ENCODE results near the gene TMTC1.

TMTC1 gene

GRCh38 chr12:29792132-29792531 lies 8.4 kb upstream of the TMTC1 start:
- H3K27ac Mint-ChIP-seq: no peak overlapping the region
- H3K4me3 Mint-ChIP-seq: no peak overlapping the region
- no peak for ATAC-seq
- no peaks in the 10 kb centered on the region for H3K36me3 Mint-ChIP-seq
- H3K9me3 Mint-ChIP-seq: peaks cover 2% of the 10 kb centered on the region
- no peaks in the 10 kb centered on the region for H3K27me3 Mint-ChIP-seq
- H3K4me1 Mint-ChIP-seq: no peaks in the 10 kb centered on the region

GRCh38 chr12:29782871-29783772 lies 620 bp downstream of the TMTC1 start:
- ATAC-seq: no peak
- no peaks in the 10 kb centered on the region for H3K36me3 Mint-ChIP-seq
- H3K9me3 Mint-ChIP-seq: peaks cover 3% of the 10 kb centered on the region
- no peaks in the 10 kb centered on the region for H3K4me1 Mint-ChIP-seq
- H3K27ac Mint-ChIP-seq: no peak overlapping the region
- H3K4me3 Mint-ChIP-seq: no peak overlapping the region
- peaks cover 19% of the 10 kb centered on the region for H3K27me3 Mint-ChIP-seq

- Mint-ChIP-seq H3K27ac (no peak overlapping the region), H3K9me3 (peaks cover 3% of the 10 kb centered on the region), H3K4me3 (no peak overlapping the region), H3K27me3 (peaks cover 19% of the 10 kb centered on the region), H3K4me1 (no peaks in the 10 kb centered on the region), H3K36me3 (no peaks in the 10 kb centered on the region)
- no peak for ATAC-seq
These were observed 1.4 kb downstream of the TMTC1 start for GRCh38 chr12:29782285-29782870.

GRCh38 chr12:29781705-29782266 lies 2.0 kb downstream of the TMTC1 start:
- Mint-ChIP-seq H3K4me1 (no peaks in the 10 kb centered on the region), H3K27ac (no peak overlapping the region), H3K36me3 (no peaks in the 10 kb centered on the region), H3K9me3 (peaks cover 3% of the 10 kb centered on the region), H3K4me3 (no peak overlapping the region), H3K27me3 (peaks cover 19% of the 10 kb centered on the region)
- ATAC-seq: no peak

- no peak overlapping the region for H3K27ac Mint-ChIP-seq
These were observed 2.6 kb downstream of the TMTC1 start for GRCh38 chr12:29781188-29781587.

GRCh38 chr12:29780084-29780483 lies 3.7 kb downstream of the TMTC1 start:
- Mint-ChIP-seq H3K27ac (no peak overlapping the region), H3K4me1 (no peaks in the 10 kb centered on the region), H3K4me3 (no peak overlapping the region), H3K27me3 (peaks cover 19% of the 10 kb centered on the region), H3K9me3 (peaks cover 10% of the 10 kb centered on the region), H3K36me3 (no peaks in the 10 kb centered on the region)
- no peak for ATAC-seq

More at GRCh38 chr12:29781188-29781587, 2.6 kb downstream of the TMTC1 start:
- H3K9me3 Mint-ChIP-seq: peaks cover 6% of the 10 kb centered on the region
- ATAC-seq: no peak
- no peaks in the 10 kb centered on the region for H3K4me1 Mint-ChIP-seq
- no peaks in the 10 kb centered on the region for H3K36me3 Mint-ChIP-seq
- peaks cover 19% of the 10 kb centered on the region for H3K27me3 Mint-ChIP-seq
- H3K4me3 Mint-ChIP-seq: no peak overlapping the region

GRCh38 chr12:29778531-29778930 lies 5.2 kb downstream of the TMTC1 start:
- no peaks in the 10 kb centered on the region for H3K4me1 Mint-ChIP-seq
- H3K36me3 Mint-ChIP-seq: no peaks in the 10 kb centered on the region
- H3K27me3 Mint-ChIP-seq: peaks cover 10% of the 10 kb centered on the region
- H3K4me3 Mint-ChIP-seq: no peak overlapping the region
- H3K27ac Mint-ChIP-seq: no peak overlapping the region
- peaks cover 16% of the 10 kb centered on the region for H3K9me3 Mint-ChIP-seq
- no peak for ATAC-seq

GRCh38 chr12:29773076-29773475 lies 10.7 kb downstream of the TMTC1 start:
- no peaks in the 10 kb centered on the region for H3K36me3 Mint-ChIP-seq
- H3K4me1 Mint-ChIP-seq: no peaks in the 10 kb centered on the region
- H3K9me3 Mint-ChIP-seq: peaks cover 13% of the 10 kb centered on the region
- H3K27me3 Mint-ChIP-seq: no peaks in the 10 kb centered on the region
- no peak overlapping the region for H3K4me3 Mint-ChIP-seq
- no peak overlapping the region for H3K27ac Mint-ChIP-seq
- no peak for ATAC-seq

GRCh38 chr12:29771786-29772185 lies 12.0 kb downstream of the TMTC1 start:
- H3K4me1 Mint-ChIP-seq: no peaks in the 10 kb centered on the region
- ATAC-seq: no peak
- no peak overlapping the region for H3K4me3 Mint-ChIP-seq
- no peaks in the 10 kb centered on the region for H3K36me3 Mint-ChIP-seq
- H3K27ac Mint-ChIP-seq: no peak overlapping the region
- H3K9me3 Mint-ChIP-seq: peaks cover 13% of the 10 kb centered on the region
- H3K27me3 Mint-ChIP-seq: no peaks in the 10 kb centered on the region

GRCh38 chr12:29771165-29771564 lies 12.6 kb downstream of the TMTC1 start:
- Mint-ChIP-seq H3K36me3 (no peaks in the 10 kb centered on the region), H3K4me3 (no peak overlapping the region), H3K27me3 (no peaks in the 10 kb centered on the region), H3K27ac (no peak overlapping the region), H3K9me3 (peaks cover 10% of the 10 kb centered on the region), H3K4me1 (no peaks in the 10 kb centered on the region)
- ATAC-seq: no peak

GRCh38 chr12:29769162-29769858 lies 14.4 kb downstream of the TMTC1 start:
- no peaks in the 10 kb centered on the region for H3K4me1 Mint-ChIP-seq
- ATAC-seq: no peak
- no peaks in the 10 kb centered on the region for H3K36me3 Mint-ChIP-seq
- no peaks in the 10 kb centered on the region for H3K9me3 Mint-ChIP-seq
- H3K27ac Mint-ChIP-seq: no peak overlapping the region
- no peak overlapping the region for H3K4me3 Mint-ChIP-seq
- H3K27me3 Mint-ChIP-seq: no peaks in the 10 kb centered on the region

GRCh38 chr12:29768372-29768771 lies 15.4 kb downstream of the TMTC1 start:
- no peaks in the 10 kb centered on the region for H3K36me3 Mint-ChIP-seq
- no peak overlapping the region for H3K4me3 Mint-ChIP-seq
- no peak overlapping the region for H3K27ac Mint-ChIP-seq
- H3K4me1 Mint-ChIP-seq: no peaks in the 10 kb centered on the region
- ATAC-seq: no peak
- no peaks in the 10 kb centered on the region for H3K27me3 Mint-ChIP-seq
- H3K9me3 Mint-ChIP-seq: no peaks in the 10 kb centered on the region

- Mint-ChIP-seq H3K27me3 (no peaks in the 10 kb centered on the region), H3K36me3 (no peaks in the 10 kb centered on the region), H3K4me3 (no peak overlapping the region), H3K9me3 (no peaks in the 10 kb centered on the region), H3K4me1 (no peaks in the 10 kb centered on the region), H3K27ac (no peak overlapping the region)
- no peak for ATAC-seq
These were observed 20.4 kb downstream of the TMTC1 start for GRCh38 chr12:29763301-29763683.

- Mint-ChIP-seq H3K27ac (no peak overlapping the region), H3K27me3 (no peaks in the 10 kb centered on the region), H3K4me3 (no peak overlapping the region), H3K9me3 (no peaks in the 10 kb centered on the region), H3K4me1 (no peaks in the 10 kb centered on the region), H3K36me3 (no peaks in the 10 kb centered on the region)
- ATAC-seq: peak; percentile 60
These were observed 21.0 kb downstream of the TMTC1 start for GRCh38 chr12:29762637-29763300.

- no peaks in the 10 kb centered on the region for H3K27me3 Mint-ChIP-seq
- no peaks in the 10 kb centered on the region for H3K4me1 Mint-ChIP-seq
- no peak overlapping the region for H3K4me3 Mint-ChIP-seq
- ATAC-seq: no peak
- H3K27ac Mint-ChIP-seq: no peak overlapping the region
- H3K36me3 Mint-ChIP-seq: no peaks in the 10 kb centered on the region
- peaks cover 3% of the 10 kb centered on the region for H3K9me3 Mint-ChIP-seq
These were observed 23.8 kb downstream of the TMTC1 start for GRCh38 chr12:29759950-29760349.

Data from stimulated activated memory B cell treated with anti-CD40 and anti-IgM and Interleukin-4, amounts not matched to agents 10 μg/mL and 1 μg/mL and 100 μg/mL, for 72 hours (primary cell).